ENCODE measurements around the gene PAX5.

Gene PAX5

DNA sequence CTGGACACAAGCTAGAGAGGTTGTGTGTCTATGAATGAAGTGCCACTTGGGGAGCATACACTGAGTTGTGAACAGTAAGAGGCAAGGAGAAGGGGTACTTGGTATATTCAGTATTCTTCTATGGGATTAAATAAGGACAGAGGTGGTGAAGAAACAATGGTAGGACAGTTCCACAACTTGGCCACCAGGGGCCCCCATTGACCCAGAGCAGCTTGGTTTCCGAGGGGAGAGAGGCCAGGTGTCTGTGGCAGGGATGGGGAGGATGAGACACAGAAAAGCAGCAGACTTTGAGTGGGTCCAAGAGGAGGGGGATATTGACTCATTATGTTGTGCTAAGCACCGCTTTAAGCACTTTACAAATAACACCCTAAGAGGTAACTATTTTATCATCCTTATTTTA, 240.8 kb downstream of the PAX5 start:
- no peak for DNase-seq

DNA sequence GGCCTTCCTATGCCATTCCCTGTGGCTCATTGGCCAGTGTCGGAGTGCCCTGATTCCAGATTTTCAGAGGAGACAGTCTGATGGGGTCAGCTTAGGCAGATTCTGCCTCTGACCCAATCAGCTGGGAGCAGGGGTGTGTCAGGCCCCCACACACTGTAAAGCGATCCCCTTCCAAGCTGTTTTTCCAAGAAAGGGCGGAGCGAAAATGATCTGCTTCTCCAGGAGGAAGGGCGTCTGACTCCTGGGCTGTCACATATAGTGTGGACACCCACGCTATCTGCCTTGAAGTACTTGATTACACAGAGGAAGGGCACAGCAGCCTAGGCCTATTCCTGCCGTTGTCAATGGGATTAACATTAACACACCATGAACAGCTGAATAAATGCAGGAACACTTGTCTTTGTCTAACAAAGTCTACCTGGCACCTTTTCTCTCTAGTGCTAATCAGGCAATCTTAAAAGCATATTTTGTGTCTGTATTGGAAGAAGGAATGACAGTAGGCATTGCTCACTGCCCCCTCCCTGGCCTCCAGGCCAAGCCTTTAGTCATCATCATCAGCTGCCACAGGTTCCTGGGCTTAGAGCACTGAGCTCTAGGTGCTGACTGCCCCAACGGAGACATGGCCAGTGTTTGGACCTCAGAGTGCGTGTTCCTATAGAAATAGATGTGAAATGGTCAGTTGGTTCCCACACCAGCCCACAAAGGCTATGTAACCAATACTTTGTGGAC, 242.7 kb downstream of the PAX5 start:
- no peak for DNase-seq

DNA sequence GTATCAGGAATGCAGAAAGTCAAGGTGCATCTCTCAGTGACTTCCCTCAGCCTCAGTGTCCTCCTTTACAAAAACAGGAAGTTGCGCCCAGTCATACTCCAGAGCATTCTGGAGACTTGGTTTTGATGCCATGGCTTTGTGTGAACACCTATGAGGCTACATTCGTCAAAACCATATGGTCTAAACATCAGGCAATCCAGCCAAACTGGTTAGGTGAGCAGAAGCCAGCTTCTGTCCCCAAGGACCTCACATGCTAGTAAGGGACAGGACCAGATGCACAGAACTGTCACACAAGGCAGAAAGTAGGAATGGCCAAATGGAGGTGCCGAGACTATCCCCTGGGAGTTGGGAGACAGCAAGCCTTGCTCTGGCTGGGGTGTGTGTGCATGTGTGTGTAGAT, 244.2 kb downstream of the PAX5 start:
- DNase-seq = no peak

DNA sequence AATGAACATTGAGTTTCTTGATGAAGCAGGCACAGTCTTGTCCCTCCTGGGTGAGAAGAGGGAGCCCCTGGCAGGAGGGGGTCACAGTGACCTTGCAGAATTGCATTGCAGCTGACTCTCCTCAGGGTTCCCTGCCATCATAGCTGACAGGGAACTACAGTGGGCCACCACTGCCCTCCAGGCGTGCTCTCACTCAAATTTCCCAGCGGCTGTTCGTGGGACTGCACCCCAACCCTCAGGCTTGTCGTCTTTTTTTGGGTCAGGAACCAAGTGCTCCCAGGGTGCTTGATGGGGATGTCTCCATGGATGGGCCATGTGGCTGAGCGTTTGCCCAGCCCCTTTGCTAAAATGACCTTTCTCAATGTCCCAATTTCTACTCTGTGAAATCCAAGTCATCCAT, 245.5 kb downstream of the PAX5 start:
- DNase-seq = no peak

DNA sequence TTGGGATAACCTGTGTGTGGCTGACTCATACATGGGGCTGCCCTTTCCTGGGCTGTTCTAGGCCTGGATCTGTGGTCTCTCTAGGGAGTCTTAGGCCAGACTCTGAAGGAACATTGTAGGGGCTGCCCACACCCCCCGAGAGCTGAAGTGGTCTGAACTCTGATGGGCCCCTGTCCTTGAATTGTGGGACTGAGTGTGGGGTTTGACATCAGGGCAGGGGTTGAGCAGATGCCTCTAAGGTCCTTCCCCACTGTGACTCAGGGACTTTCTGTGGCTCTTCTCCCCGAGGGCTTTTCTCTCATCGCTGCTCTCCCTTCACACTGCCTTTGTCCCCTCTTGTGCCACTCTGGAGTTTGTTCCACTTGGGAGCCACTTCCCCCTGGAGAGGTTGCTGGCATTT, 246.4 kb downstream of the PAX5 start:
- DNase-seq = no peak

Measured in NCI-H1092 (cell line).